Measurements from ENCODE around the gene ASNSD1.
"Not testable (repeated sequence)": the region's sequence is repeated elsewhere in the genome, so short reads cannot be mapped to it uniquely, and the experiment has no call there.

Gene ASNSD1

GRCh38 chr2:189648846-189649509 is 12.3 kb upstream of the ASNSD1 start:
- DNase-seq = no peak

- no peak for DNase-seq
Observed at GRCh38 chr2:189651284-189651683, 10.0 kb upstream of the ASNSD1 start.

GRCh38 chr2:189653464-189653863 is 7.8 kb upstream of the ASNSD1 start:
- not testable (repeated sequence) for DNase-seq

- no peak for DNase-seq
Observed at GRCh38 chr2:189654641-189655040, 6.6 kb upstream of the ASNSD1 start.

GRCh38 chr2:189657867-189658266 is 3.4 kb upstream of the ASNSD1 start:
- no peak for DNase-seq

- no peak for DNase-seq
Observed at GRCh38 chr2:189658306-189659212, 2.7 kb upstream of the ASNSD1 start.

- no peak for DNase-seq
Observed at GRCh38 chr2:189659734-189660133, 1.5 kb upstream of the ASNSD1 start.

GRCh38 chr2:189660803-189661147 is 484 bp upstream of the ASNSD1 start:
- no peak for DNase-seq

GRCh38 chr2:189661957-189662321 is 680 bp downstream of the ASNSD1 start:
- DNase-seq = no peak

GRCh38 chr2:189662669-189663226 is 1.5 kb downstream of the ASNSD1 start:
- DNase-seq = no peak

- not testable (repeated sequence) for DNase-seq
Observed at GRCh38 chr2:189663319-189663718, 2.1 kb downstream of the ASNSD1 start.

GRCh38 chr2:189669913-189670312 is 8.7 kb downstream of the ASNSD1 start:
- DNase-seq = no peak

GRCh38 chr2:189673661-189674373 is 12.6 kb downstream of the ASNSD1 start:
- DNase-seq = no peak

GRCh38 chr2:189674374-189675112 is 13.3 kb downstream of the ASNSD1 start, which contains the start of gene ANKAR:
ANKAR (plus strand) TSS chr2:189674670; CDS start chr2:189676491, 1,821 bp downstream.
- DNase-seq = peak; percentile 89

- no peak for DNase-seq
Observed at GRCh38 chr2:189676471-189676870, 15.2 kb downstream of the ASNSD1 start.

- no peak for DNase-seq
Observed at GRCh38 chr2:189679226-189679625, 18.0 kb downstream of the ASNSD1 start.

GRCh38 chr2:189681203-189681602 is 19.9 kb downstream of the ASNSD1 start:
- DNase-seq = no peak

- no peak for DNase-seq
Observed at GRCh38 chr2:189681903-189682302, 20.6 kb downstream of the ASNSD1 start.

GRCh38 chr2:189683348-189683747 is 22.1 kb downstream of the ASNSD1 start:
- DNase-seq = no peak

- DNase-seq = no peak
Observed at GRCh38 chr2:189684811-189685210, 23.6 kb downstream of the ASNSD1 start.

- DNase-seq = no peak
Observed at GRCh38 chr2:189685540-189686229, 24.4 kb downstream of the ASNSD1 start.

- not testable (repeated sequence) for DNase-seq
Observed at GRCh38 chr2:189687796-189688195, 26.5 kb downstream of the ASNSD1 start.

All from activated CD8-positive, alpha-beta memory T cell treated with anti-CD3 and anti-CD28 coated beads, Interleukin-2, amount 50 U/mL, for 48 hours (primary cell).